K562 (cell line): ENCODE results near the gene CAPZA1. TPM values are rescaled to one million over a fixed set of nuclear protein-coding genes. Genes with fewer than 3 reads are reported as not detected.

ENCODE experiments used
- ATAC-seq: fragments of 200-7000 bp; cut with Tn5 transposase; 3 replicates; pipeline ENCODE4 v1.9.1; 2020; ENCODE audit warnings: moderate library complexity
- BruUV-seq: library from RNA; stranded (reverse); fragments of 400-500 nt; replicated peaks from 2 replicates; lab custom pipeline; 2021; lab: Mats Ljungman, UMichigan
- CTCF ChIA-PET: fragments of 300-600 bp; formaldehyde crosslinking; extraction: SDS; loops from one replicate; lab custom pipeline; 2021; ENCODE audit warnings: low intra/inter-chr PET ratio; lab: Yijun Ruan, JAX
- POLR2A ChIA-PET: fragments of 300-600, 350-650 bp; sonication (Branson Sonifier 250); formaldehyde crosslinking; extraction: SDS; loops from one replicate; lab custom pipeline; 2021; ENCODE audit warnings: antibody characterized with exemption, inconsistent platforms; lab: Yijun Ruan, JAX
- DNase-seq, 4 experiments: peaks; one replicate each; pipeline versions ENCODE4 v3.0.0 to v3.0.0-alpha.2; 2011 to 2018; ENCODE audit warnings: low spot score in 3 of 4, mixed read lengths in 3 of 4; ENCODE audit errors: extremely low read depth in 1 of 4
- FAIRE-seq: peaks from 2 replicates; lab custom pipeline; 2011; peaks lifted over from hg19 to GRCh38; lab: Jason Lieb, UNC
- H2AFZ ChIP-seq: 2 replicates; pipeline ENCODE4 v1.6.0; 2011; ENCODE audit warnings: low read depth, low read length, control low read depth, inconsistent platforms
- H3K27ac ChIP-seq: fragments of 200-600 bp; 3 replicates; pipeline ENCODE4 v1.8.0; 2011; ENCODE audit warnings: low read depth, mild to moderate bottlenecking, control low read depth, inconsistent platforms, low read length, moderate library complexity, mixed read lengths; ENCODE audit errors: extremely low read depth
- H3K27me3 ChIP-seq, 2 experiments: fragments of 300-600 bp in 1 of 2; 2 replicates in 1 of 2; 3 replicates in 1 of 2; pipeline versions ENCODE4 v1.6.0 to v1.8.0; 2011; ENCODE audit warnings: inconsistent platforms in 2 of 2, low read length in 2 of 2, mild to moderate bottlenecking in 1 of 2, mixed read lengths in 1 of 2, moderate library complexity in 1 of 2; ENCODE audit not compliant: control insufficient read depth in 2 of 2, insufficient read depth in 2 of 2
- H3K36me3 ChIP-seq: fragments of 300-600 bp; 3 replicates; pipeline ENCODE4 v1.8.0; 2011; ENCODE audit warnings: mild to moderate bottlenecking, low read length, inconsistent platforms; ENCODE audit not compliant: control insufficient read depth, insufficient read depth
- H3K4me1 ChIP-seq, 2 experiments: fragments of 200-600 bp in 1 of 2; replicated peaks in 1 of 2; 2 replicates in 1 of 2; 3 replicates in 1 of 2; pipeline versions ENCODE4 v1.5.1 to v1.8.0; 2011; ENCODE audit warnings: inconsistent platforms in 2 of 2, low read length in 2 of 2, mild to moderate bottlenecking in 1 of 2, mixed read lengths in 1 of 2, moderate library complexity in 1 of 2; ENCODE audit not compliant: control insufficient read depth in 2 of 2, insufficient read depth in 2 of 2
- H3K4me2 ChIP-seq: 2 replicates; pipeline ENCODE4 v1.6.1; 2011; ENCODE audit warnings: low read length, control low read depth, inconsistent platforms, mixed read lengths; ENCODE audit not compliant: insufficient read depth
- H3K4me3 ChIP-seq: fragments of 200-600 bp; sonication (generic), shearing (Covaris generic); 2 replicates; pipeline ENCODE4 v1.5.1; 2016; ENCODE audit warnings: control low read depth, inconsistent platforms
- H3K79me2 ChIP-seq: fragments of 200-600 bp; 3 replicates; pipeline ENCODE4 v1.8.0; 2011; ENCODE audit warnings: low read length, inconsistent platforms; ENCODE audit not compliant: control insufficient read depth, insufficient read depth
- H3K9ac ChIP-seq, 2 experiments: 2 replicates each; pipeline versions ENCODE4 v1.6.0 to v1.6.1; 2011; ENCODE audit warnings: low read depth in 2 of 2, low read length in 2 of 2, control low read depth in 1 of 2, inconsistent platforms in 1 of 2, mild to moderate bottlenecking in 1 of 2, mixed read lengths in 1 of 2; ENCODE audit not compliant: insufficient read depth in 1 of 2
- H3K9me1 ChIP-seq: one replicate; pipeline ENCODE4 v1.6.0; 2011; ENCODE audit warnings: inconsistent platforms, mild to moderate bottlenecking, low read length, moderate library complexity; ENCODE audit not compliant: control insufficient read depth, insufficient read depth
- H3K9me3 ChIP-seq: replicated peaks from 2 replicates; pipeline ENCODE4 v1.5.1; 2011; ENCODE audit warnings: low read depth, low read length, inconsistent platforms; ENCODE audit not compliant: control insufficient read depth, insufficient read depth
- H4K20me1 ChIP-seq: replicated peaks from 2 replicates; pipeline ENCODE4 v1.6.1; 2011; ENCODE audit warnings: low read length, inconsistent platforms, mixed read lengths; ENCODE audit not compliant: control insufficient read depth, insufficient read depth
- POLR2A ChIP-seq: fragments of 450-650 bp; conservative IDR thresholded peaks from 2 replicates; pipeline ENCODE4 v1.6.1; 2016
- POLR2AphosphoS2 ChIP-seq: IDR thresholded peaks from 2 replicates; pipeline ENCODE4 v1.6.1; 2012; ENCODE audit warnings: low read length, improper control_type of control experiment
- POLR2AphosphoS5 ChIP-seq: IDR thresholded peaks from 2 replicates; pipeline ENCODE4 v1.6.1; 2011; ENCODE audit warnings: mild to moderate bottlenecking, low read depth, low read length, moderate library complexity; ENCODE audit not compliant: control insufficient read depth, insufficient read depth
- POLR2B ChIP-seq: fragments of 450-650 bp; IDR thresholded peaks from 2 replicates; pipeline ENCODE4 v1.6.1; 2018; ENCODE audit warnings: low read depth; ENCODE audit not compliant: partially characterized antibody
- RBFOX2 ChIP-seq: fragments of 200-400 bp; formaldehyde crosslinking; IDR thresholded peaks from 2 replicates; pipeline ENCODE4 v1.6.1; 2017; ENCODE audit warnings: low read depth, mild to moderate bottlenecking, low read length, moderate library complexity
- TEAD4 ChIP-seq, 2 experiments: sonication (generic) in 1 of 2; formaldehyde crosslinking in 1 of 2; IDR thresholded peaks; 2 replicates each; pipeline versions ENCODE4 v1.6.1 to v1.8.0; 2012 to 2022; ENCODE audit warnings: borderline replicate concordance in 1 of 2, inconsistent platforms in 1 of 2, low read length in 1 of 2, mild to moderate bottlenecking in 1 of 2, missing genetic modification reagents in 1 of 2
- WGBS: fragments of 100-300 bp; shearing (Covaris generic); methylation state at CpG from one replicate; pipeline ENCODE4 v1.1.6; 2016; ENCODE audit warnings: low coverage, mixed read lengths; ENCODE audit not compliant: insufficient coverage; ENCODE audit errors: missing lambda C conversion rate; 5-methylcytosine and 5-hydroxymethylcytosine counted together
- in situ Hi-C: fragments of 300-500 bp; cut with MboI; formaldehyde crosslinking; loops from 4 replicates; pipeline ENCODE4 v1.15.0; 2018; ENCODE audit warnings: inconsistent platforms, mixed read lengths
- intact Hi-C: fragments of 100-400 bp; cut with micrococcal nuclease; formaldehyde crosslinking; loops from 2 replicates; pipeline ENCODE4 v1.14.2; 2022
- polyA plus RNA-seq, 8 experiments: library from polyadenylated mRNA; depleted of rRNA in 4 of 8; stranded (reverse) in 5 of 8; unstranded in 3 of 8; fragments of >200 nt; fragmentation: Nextera tagmentation in 2 of 8; fragmentation: Illumina TruSeq in 1 of 8; extraction: Ambion mirVana in 2 of 8; extraction: Trizol in 1 of 8; gene quantifications; 2 replicates each; pipeline versions ENCODE4 v1.2.1 to v1.2.3, GENCODE V29; 2011 to 2014; ENCODE audit warnings: inconsistent platforms in 1 of 8, missing spikeins in 1 of 8
- total RNA-seq, 7 experiments: library from RNA; depleted of rRNA in 6 of 7; stranded (reverse); fragments of >200 nt in 6 of 7; fragmentation: Illumina TruSeq in 2 of 7; extraction: Trizol in 2 of 7; gene quantifications; 2 replicates each; pipeline versions ENCODE4 v1.2.1 to v1.2.3, GENCODE V29; 2011 to 2021; ENCODE audit warnings: low replicate concordance in 1 of 7

Gene CAPZA1
- total and polyA plus RNA-seq, 9 of the 15 experiments (the other 6 are each of a cell fraction or from before 2014, with no cell fraction given) = 237 to 1,020 (median 306) TPM

DNA sequence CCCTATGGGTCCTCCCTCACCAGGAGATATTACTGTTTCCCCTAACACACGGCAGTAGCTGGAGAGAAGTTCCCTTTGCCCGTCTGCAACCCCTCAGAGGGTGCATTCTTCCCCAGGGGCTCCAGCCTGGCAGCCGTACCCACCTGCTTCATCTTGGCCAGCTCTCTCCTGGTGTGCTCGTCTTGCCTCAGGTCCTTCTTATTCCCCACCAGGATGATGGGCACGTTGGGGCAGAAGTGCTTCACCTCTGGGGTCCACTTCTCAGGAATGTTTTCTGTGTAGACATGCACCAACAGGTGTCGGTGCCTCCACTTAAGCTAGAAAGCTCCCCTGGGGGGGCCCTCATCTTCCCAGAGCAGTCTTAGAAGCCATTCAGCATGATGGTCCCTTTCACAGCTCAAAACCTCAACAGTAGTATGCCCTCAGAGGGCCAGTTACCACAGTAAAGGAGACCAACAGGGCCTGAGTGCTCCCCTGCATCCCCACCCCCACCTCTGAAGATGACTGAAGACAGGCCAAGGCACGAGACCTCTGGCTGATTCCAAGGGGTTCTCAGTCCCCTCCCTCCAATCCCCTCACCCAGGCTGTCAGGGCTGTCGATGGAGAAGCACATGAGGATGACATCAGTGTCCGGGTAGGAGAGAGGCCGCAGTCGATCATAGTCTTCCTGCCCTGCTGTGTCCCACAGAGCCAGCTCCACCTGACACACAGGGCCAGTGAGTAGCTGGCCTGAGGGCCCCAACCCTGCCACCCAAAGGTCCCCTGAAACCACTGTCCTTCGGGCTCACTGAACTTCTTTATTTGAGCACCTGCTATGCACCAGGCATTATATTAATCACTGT, 83.0 kb downstream of the CAPZA1 start:
- TF ChIP-seq RBFOX2 (0 out of 2 replicates have a peak, but pooled peaks have one; percentile 23), TEAD4 (IDR thresholded peaks at IDR 0.05; ENCODE audit: low read length) (no peak), TEAD4 (CRISPR knock-in tag; IDR thresholded peaks at IDR 0.05; ENCODE audit: borderline replicate concordance) (no peak), POLR2AphosphoS2 (peak; percentile 88; the same call in 1 of the 2 replicates), POLR2AphosphoS5 (peak; percentile 31), POLR2A (peak; percentile 25; the same call in 1 of the 2 replicates), POLR2B (peak; percentile 7)
- ChIA-PET POLR2A (interaction anchor here (0.9 to 4.6 kb wide), 5 partner anchors 10 to 84 kb away, joined by 4 to 42 read pairs (median 4); partner anchors contain the start of genes MOV10, PPM1J and ST7L), CTCF (no interaction called here)
- BruUV-seq = no TSS peak
- no peak overlapping the region for H3K4me3 ChIP-seq
- no peaks in the 10 kb centered on the region for H3K9me1 ChIP-seq
- intact Hi-C loops (loop anchor here (10.0 kb wide), 1 partner anchor 238 kb away; no protein-coding TSS in a partner anchor), in situ Hi-C loops (no loop called here)
- ATAC-seq (no peak), DNase-seq (no peak), FAIRE-seq (no peak)
- peaks cover 82 to 85% of the 10 kb centered on the region in 2 experiments for H3K4me1 ChIP-seq
- H3K79me2 ChIP-seq = peaks cover 72% of the 10 kb centered on the region
- peak overlapping the region; percentile 97; the same call in 2 of the 3 replicates for H3K27ac ChIP-seq
- H3K9me3 ChIP-seq = no peaks in the 10 kb centered on the region
- no peaks in the 10 kb centered on the region for H3K27me3 ChIP-seq
- 80% methylated on average over 12 of the region's 12 CpGs for WGBS
- no peak overlapping the region for H2AFZ ChIP-seq
- peaks cover 65% of the 10 kb centered on the region for H3K36me3 ChIP-seq
- H3K9ac ChIP-seq = peak overlapping the region; percentile 69 to 82; a peak in 3 of 4 replicates
- no peaks in the 10 kb centered on the region for H4K20me1 ChIP-seq
- no peak overlapping the region for H3K4me2 ChIP-seq
